HG02588 (cell line): ENCODE results near the gene ZNF264.
"Not testable (repeated sequence)": the region's sequence is repeated elsewhere in the genome, so short reads cannot be mapped to it uniquely, and the experiment has no call there.

Experiments
- ATAC-seq: cut with Tn5 transposase; IDR thresholded peaks from one replicate; pipeline ENCODE4 v1.9.1; 2021; ENCODE audit warnings: mild to moderate bottlenecking, moderate library complexity; ENCODE audit not compliant: unreplicated experiment

Gene ZNF264

GRCh38 chr19:57244513-57244912 lies 53.2 kb downstream of the ZNF264 start:
- no peak for ATAC-seq

- no peak for ATAC-seq
Observed at GRCh38 chr19:57245066-57245465, 53.8 kb downstream of the ZNF264 start.

GRCh38 chr19:57245959-57246358 lies 54.7 kb downstream of the ZNF264 start:
- no peak for ATAC-seq

- no peak for ATAC-seq
Observed at GRCh38 chr19:57248646-57249045, 57.3 kb downstream of the ZNF264 start.

GRCh38 chr19:57249329-57249728 lies 58.0 kb downstream of the ZNF264 start:
- no peak for ATAC-seq

- not testable (repeated sequence) for ATAC-seq
Observed at GRCh38 chr19:57253767-57254166, 62.5 kb downstream of the ZNF264 start.

- ATAC-seq: no peak
Observed at GRCh38 chr19:57262044-57262443, 70.7 kb downstream of the ZNF264 start.

GRCh38 chr19:57263244-57263741 lies 72.0 kb downstream of the ZNF264 start:
- no peak for ATAC-seq

- no peak for ATAC-seq
Observed at GRCh38 chr19:57267291-57267690, 76.0 kb downstream of the ZNF264 start.

GRCh38 chr19:57269515-57270250 lies 78.4 kb downstream of the ZNF264 start:
- peak; percentile 46 for ATAC-seq

GRCh38 chr19:57271280-57271679 lies 80.0 kb downstream of the ZNF264 start:
- no peak for ATAC-seq
